NCI-H82 treated with DMSO at 0.1 percent for 48 hours (cell line): Measurements from ENCODE around the gene BMERB1.
A peak's percentile ranks its signal among the peaks of the same experiment; 100 is the strongest.
"Not testable (repeated sequence)": the region's sequence is repeated elsewhere in the genome, so short reads cannot be mapped to it uniquely, and the experiment has no call there.

ENCODE experiments used
- DNase-seq: peaks from one replicate; lab custom pipeline; 2025; ENCODE audit not compliant: unreplicated experiment; lab: John Stamatoyannopoulos, UW

The BMERB1 gene

DNA sequence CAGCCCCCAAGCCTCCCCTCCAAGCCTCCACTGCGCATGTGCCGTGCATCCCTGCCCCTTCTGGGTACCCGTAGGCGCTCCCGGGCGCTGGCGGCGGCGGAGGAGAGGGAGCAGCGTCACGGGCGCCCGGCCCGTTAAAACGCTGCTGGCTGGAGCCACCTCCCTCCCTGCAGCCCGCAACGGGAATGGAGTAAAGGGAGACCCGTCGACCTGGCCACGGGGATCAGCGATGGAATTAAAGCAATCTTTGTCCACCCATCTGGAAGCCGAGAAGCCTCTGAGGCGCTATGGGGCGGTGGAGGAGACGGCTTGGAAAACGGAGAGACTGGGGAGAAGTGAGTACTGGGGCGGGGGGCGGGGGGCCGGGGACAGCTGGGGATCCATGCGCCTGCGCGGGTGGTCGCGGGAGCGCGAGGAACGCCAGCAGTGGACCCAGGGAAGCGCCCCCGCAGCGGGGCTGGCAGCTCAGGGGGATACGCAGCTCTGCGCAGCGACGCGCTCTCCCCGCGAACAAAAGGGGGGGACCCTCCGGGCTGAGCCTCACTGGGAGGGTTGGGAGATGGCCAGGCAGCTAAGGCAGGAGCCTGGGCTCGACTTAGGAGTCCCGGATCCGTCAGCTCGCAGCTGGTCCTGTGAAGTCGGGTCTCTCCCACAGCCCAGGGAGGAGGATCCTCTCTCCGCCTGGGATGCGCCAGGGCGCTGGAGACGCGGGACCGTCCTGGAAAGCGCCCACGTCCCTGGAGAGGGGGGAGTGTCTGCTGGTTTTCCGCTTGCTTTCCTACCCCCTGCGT, at the start of gene BMERB1:
Gene BMERB1 (plus strand): TSS at position 164 of the 791 bp plus-strand sequence. CDS start 66 bp downstream, at position 230.
- DNase-seq = no peak

DNA sequence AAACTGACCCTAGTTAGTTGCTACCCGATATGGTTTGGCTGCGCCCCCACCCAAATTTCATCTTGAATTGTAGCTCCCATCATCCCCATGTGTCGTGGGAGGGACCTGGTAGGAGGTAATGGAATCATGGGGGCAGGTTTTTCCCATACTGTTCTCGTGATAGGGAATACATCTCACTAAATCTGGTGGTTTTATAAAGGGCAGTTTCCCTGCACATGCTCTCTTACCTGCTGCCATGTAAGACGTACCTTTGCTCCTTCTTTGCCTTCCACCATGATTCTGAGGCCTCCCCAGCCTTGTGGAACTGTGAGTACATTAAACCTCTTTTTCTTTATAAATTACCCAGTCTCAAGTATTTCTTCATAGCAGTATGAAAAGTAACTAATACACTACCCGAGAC, 46.3 kb upstream of the BMERB1 start:
- not testable (repeated sequence) for DNase-seq

DNA sequence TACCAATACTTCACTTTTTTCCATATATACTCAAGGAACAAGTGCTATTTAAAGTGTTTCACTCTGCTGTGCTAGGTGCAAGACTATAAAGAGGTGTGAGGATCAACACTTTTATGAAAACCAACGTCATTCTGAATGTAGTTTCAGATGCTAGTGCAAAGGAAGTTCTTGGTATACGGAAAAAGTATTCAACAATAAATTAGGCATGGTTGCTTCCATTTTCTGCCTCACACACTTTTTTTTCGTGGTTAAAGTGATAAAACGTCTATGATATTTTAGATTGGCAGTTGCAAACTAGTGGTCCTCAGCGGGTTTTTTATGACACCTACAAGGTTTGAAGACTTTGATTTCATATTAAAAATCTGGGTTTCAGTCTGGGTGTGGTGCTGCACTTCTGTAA, 44.5 kb upstream of the BMERB1 start:
- not testable (repeated sequence) for DNase-seq

DNA sequence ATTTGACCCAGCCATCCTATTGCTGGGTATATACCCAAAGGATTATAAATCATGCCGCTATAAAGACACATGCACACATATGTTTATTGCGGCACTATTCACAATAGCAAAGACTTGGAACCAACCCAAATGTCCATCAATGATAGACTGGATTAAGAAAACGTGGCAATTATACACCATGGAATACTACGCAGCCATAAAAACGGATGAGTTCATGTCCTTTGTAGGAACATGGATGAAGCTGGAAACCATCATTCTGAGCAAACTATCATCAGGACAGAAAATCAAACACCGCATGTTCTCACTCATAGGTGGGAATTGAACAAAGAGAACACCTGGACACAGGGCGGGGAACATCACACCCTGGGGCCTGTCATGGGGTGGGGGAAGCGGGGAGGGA, 41.4 kb upstream of the BMERB1 start:
- DNase-seq = not testable (repeated sequence)

DNA sequence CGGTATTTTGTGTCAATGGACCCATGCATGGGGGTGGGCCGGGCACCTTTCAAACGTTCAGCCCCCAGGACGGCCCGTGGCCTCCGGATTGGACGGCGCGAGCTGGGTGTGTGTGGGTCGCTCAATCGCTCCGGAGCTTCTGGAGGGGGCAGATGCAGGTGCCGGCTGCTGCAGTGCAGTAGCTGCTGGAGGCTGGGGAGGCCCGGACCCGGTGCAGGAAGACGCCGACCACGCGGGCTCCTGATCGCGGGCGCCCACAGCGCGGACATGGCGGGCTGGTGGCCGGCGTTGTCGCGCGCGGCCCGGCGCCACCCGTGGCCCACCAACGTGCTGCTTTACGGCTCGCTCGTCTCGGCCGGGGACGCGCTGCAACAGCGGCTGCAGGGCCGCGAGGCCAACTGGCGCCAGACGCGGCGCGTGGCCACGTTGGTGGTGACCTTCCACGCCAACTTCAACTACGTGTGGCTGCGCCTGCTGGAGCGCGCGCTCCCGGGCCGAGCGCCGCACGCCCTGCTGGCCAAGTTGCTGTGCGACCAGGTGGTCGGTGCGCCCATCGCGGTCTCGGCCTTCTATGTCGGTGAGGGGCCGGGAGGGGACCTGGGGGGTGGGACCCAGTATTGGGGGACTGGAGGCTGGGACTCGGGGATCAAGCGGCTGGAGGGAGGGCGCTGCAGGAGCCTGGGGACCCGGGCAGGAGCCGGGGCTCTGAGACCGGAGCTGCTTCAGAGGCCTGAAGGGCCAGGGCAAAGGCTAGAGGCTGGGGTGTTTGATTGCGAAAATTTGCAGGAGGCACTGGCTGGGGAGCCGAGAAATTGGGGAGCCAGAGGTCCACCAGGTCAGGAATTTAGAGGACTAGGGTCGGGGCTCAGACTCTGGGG, 38.5 kb upstream of the BMERB1 start, which contains the start of gene MPV17L:
Gene MPV17L (plus strand): TSS at position 124 of the 878 bp plus-strand sequence. CDS start 144 bp downstream, at position 268.
- DNase-seq = not testable (repeated sequence)

DNA sequence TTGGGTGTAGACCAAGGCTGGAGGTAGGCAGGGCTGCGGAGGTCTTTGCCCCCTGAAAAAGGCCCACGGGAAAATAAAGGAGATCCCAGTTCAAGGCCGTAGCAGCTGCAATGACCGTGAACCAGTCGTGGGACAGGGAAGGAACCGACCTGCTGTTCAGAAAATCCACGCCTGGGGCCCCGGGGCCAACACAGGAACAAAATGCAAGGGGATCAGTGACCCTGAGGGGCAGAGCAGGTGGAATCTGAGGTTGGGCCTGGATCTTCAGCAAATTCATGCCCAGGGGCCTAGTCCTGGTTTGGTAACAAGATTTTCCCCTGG, 37.9 kb upstream of the BMERB1 start:
- not testable (repeated sequence) for DNase-seq

DNA sequence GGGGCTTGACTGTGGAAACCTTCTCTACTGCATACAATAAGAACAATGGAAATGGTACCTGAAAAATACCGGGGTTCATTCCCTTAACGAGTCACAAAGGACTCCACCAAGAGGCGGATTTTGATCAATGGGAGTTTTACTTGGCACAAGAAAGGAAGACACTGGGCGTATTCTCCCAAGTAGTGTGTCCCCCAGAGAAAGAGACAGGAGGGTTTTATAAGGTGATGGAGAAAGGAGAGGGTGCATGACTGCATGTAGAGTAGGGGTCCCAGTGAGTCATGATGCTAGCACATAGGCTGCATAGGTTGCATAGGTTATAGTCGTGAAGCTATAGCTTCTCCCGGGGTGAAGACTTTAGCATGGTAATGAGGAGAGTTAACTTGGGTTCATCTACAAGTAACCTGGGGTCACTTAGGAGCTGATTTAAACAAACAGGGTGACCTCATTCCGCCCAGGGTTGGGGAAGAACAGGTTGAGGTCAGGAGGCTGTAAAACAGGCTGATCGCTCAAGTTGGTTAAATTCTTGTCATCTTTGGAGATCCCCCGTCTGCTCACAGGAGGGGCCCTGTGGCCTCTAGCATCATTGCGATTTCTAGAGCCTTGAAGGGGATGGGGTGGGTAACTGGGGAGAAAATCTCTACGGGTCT, 37.3 kb upstream of the BMERB1 start:
- no peak for DNase-seq

DNA sequence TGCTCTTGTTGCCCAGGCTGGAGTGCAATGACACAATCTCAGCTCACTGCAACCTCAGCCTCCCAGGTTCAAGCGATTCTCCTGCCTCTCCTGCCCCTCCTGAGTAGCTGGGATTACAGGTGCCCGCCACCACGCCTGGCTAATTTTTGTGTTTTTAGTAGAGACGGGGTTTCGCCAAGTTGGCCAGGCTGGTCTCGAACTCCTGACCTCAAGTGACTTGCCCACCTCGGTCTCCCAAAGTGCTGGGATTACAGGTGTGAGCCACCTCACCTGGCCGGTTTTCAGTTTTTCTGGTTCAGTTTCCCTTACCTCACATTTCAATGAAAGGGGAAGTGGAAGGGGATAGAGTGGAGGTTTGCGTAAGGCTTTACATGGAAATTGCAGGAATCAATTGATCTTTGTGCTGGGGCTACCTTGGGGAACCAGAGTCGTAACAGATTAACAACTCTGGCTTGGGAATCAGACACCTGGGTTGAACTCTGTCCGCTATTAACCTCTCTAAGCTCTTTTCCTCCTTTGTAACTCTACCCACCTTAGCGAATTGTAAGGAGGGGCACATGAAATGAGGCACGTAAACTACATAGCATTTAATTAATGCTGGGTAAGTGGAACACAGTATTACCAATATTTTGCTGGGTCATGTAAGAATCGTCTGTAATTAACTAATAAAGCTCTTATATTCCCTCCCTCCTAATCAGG, 35.6 kb upstream of the BMERB1 start:
- peak; percentile 32 for DNase-seq

DNA sequence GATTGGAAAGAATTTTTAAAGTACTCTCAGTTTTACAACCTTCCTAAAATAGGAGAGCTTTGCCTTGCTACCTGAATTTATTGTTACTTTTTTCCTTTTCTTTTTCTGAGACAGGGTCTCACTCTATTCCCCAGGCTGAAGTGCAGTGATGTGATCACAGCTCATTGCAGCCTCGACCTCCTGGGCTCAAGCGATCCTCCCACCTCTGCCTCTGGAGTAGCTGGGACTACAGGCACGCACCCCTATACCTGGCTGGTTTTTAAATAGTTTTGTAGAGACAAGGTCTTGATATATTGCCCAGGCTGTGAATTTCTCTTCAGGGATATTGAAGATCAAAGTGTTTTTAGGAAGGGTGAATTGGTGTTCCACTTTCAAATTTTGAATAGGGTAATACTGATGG, 35.1 kb upstream of the BMERB1 start:
- DNase-seq = no peak

DNA sequence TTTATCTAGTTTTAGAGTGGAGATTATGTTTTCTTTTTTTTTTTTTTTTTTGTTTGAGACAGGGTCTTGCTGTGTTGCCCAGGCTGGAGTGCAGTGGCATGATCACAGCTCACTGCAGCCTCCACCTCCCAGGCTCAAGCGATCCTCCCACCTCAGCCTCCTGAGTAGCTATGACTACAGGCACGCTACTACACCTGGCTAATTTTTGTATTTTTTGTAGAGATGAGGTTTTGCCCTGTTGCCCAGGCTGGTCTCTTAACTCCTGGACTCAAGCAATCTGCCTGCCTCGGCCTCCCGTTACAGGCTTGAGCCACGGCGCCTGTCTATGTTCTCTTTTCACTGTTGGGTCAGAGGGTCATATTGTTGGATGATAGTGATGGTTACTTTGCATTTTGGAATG, 34.1 kb upstream of the BMERB1 start:
- not testable (repeated sequence) for DNase-seq

DNA sequence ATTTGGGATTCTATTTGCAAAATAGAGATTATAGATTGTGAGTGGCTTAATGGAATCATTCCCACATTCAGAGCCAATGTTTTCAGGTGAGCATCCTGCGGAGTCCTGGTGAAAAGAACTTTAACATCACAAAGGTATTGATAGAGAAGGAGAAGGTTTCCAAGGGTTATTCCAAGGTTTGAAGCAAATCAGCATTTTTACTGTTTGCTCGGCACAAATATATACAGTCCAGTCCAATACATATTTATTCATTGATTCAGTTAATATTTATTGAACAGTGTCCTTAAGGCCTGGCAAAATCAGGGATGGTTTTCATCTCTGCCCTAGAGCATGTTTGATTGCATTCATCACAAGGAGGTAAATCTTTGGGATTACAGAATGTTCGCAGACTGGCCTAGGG, 32.4 kb upstream of the BMERB1 start:
- DNase-seq = no peak

DNA sequence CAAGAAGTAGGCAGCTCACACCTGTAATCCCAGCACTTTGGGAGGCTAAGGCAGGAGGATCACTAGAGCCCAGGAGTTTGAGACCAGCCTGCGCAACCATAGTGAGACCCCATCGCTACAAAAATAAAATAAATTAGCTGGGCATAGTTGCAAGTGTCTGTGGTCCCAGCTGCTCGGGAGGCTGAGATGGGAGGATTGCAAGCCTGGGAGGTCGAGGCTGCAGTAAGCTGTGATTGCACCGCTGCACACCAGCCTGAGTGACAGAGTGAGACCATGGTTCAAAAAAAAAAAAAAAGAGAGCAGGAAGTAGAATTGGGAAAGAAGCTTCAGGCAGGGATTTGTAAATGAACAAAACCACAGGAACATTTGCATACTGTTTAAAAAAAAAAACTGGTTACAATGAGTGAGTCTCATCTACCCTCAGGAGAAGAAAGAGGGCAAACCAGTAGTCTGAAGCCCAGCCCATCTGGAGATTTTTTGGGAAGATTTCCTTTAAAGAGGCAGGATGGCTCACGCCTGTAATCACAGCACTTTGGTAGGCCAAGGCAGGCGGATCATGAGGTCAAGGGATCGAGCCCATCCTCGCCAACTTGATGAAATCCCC, 30.9 kb upstream of the BMERB1 start:
- no peak for DNase-seq

DNA sequence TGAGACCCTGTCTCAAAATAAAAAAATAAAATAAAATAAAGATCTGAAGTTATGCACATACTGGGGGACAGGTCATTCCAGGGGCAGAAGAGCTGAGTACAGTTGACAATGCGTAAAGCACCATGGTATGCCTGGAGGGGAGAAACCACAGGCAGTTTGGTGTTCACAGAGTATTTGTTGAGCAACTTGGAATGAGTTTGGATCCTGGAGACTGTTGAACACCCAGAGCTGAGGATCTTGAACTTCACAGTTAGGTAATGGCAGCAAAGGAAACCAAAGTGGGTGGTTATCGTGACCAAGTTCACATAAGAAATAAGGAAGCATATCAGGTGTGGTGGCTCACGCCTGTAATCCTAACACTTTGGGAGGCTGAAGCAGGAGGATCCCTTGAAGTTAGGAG, 30.3 kb upstream of the BMERB1 start:
- DNase-seq = not testable (repeated sequence)

DNA sequence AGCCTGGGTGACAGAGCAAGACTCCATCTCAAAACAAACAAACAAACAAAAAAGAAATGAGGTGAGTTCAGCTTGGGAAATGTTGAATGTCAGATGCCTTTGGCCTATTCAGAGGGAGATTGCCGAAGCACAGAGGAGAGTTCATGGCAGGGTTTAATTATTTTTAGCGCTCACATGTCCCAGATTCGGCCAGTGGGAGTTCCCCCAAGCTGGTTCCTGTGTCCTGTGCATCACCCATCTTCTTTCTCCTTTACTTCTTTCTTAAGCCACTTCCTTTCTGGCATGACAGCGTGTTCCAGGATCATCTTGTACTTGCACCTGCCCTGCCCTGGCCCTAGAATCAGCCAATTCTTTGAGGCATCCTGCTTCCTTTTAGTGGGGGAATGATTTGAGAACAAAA, 29.6 kb upstream of the BMERB1 start:
- DNase-seq = no peak

DNA sequence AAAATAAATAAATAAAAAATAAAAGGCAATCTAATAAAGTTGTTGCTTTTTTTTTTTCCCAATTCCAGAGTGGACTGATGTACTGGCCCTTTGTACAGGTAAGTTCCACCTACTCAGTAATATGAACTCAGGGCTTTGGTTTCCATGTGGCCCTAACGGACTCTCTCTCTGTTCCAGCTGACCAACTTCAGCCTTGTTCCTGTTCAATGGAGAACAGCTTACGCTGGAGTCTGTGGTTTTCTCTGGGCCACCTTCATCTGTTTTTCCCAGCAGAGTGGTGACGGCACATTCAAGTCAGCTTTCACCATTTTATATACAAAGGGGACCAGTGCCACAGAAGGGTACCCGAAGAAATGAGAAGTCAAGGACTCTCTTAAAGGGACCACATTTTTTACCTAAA, 26.6 kb upstream of the BMERB1 start:
- not testable (repeated sequence) for DNase-seq

DNA sequence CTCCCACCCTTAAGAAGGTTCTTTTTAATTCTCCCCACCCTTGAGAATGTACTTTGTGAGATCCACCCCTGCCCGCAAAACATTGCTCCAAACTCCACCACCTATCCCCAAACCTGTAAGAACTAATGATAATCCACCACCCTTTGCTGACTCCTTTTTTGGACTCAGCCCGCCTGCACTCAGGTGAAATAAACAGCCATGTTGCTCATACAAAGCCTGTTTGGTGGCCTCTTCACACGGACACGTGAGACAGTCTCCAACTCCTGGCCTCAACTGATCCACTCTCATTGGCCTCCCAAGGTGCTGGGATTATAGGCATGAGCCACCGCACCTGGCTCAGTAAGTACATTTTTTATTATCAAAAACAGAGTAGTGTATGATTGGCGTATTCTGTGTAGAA, 24.9 kb upstream of the BMERB1 start:
- not testable (repeated sequence) for DNase-seq

DNA sequence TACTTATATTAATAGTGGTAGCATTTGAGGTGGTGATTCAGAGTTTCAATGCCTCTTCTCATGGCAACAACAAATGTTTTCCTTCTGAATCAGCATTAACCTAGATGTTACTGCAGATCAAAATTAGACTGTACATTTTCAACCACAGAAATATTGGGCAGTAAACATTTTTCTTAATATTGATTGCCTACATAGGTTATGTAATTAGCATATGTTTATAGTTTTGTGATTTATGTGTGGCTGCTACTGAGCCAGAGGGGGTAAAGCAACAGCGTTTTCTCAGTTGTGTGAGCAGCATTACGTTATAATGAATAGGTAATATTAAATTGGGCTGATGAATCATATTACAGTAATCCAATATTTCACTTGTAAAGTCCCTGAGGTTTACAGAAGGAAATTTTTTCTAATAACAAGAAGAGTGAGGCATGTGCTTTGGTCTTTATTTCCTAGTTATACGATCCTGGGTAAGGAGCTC, 18.8 kb upstream of the BMERB1 start:
- no peak for DNase-seq

DNA sequence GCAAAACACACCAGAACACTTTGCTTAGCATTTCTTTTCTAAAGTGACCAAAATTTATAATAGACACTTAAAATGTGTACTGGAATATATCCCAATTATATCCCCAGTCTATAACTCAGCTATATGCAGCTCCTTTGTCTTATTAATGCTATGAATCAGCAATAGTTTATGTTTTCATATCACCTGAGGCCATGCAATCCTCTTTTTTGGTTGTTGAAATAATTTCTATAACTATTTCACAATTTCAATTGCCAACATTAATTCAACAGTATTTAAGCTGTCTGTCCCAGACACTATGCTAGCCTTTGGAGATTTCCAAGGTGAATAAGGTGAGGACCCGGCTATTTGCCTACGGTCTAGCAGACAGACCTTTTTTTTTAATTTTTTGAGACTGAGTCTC, 17.2 kb upstream of the BMERB1 start:
- DNase-seq = no peak

DNA sequence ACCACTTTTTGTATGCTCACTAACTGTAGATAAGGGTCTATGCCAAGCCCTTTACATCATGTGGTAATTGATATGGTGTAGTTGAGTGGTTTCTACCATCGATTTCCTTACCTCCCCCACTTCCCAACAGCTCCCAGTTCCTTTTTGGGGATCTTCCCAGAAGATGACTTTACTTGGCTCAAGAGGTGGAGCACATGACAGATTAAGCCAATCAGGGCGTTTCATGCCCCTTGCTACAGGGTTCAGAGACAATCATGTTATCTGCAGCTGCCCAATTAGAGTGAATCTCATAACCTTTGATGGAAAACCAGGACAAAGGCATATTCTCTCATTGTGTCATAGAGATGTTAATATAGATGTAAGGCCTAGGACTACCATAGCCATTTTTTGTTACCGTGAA, 16.2 kb upstream of the BMERB1 start:
- DNase-seq = no peak

DNA sequence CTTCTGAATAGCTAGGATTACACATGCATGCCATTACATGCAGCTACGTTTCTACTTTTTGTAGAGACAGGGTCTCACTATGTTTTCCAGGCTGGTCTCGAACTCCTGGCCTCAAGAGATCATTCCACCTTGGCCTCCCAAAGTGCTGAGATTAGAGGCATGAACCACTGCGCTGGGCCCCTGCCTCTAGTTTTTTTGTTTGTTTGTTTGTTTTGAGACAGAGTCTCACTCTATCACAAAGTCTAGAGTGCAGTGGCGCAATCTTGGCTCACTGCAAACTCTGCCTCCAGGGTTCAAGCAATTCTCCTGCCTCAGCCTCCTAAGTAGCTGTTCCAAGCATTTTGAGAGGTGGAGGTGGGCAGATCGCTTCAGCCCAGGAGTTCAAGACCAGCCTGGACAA, 12.7 kb upstream of the BMERB1 start:
- DNase-seq = not testable (repeated sequence)
